HUDEP-2 (cell line): ENCODE data around the gene BICC1.
"Not testable (repeated sequence)": the region's sequence is repeated elsewhere in the genome, so short reads cannot be mapped to it uniquely, and the experiment has no call there.

ENCODE experiments used
- DNase-seq, 76 experiments: peaks; one replicate each; lab custom pipeline; 2025; ENCODE audit not compliant: unreplicated experiment in 76 of 76; lab: John Stamatoyannopoulos, UW

Gene BICC1

DNA sequence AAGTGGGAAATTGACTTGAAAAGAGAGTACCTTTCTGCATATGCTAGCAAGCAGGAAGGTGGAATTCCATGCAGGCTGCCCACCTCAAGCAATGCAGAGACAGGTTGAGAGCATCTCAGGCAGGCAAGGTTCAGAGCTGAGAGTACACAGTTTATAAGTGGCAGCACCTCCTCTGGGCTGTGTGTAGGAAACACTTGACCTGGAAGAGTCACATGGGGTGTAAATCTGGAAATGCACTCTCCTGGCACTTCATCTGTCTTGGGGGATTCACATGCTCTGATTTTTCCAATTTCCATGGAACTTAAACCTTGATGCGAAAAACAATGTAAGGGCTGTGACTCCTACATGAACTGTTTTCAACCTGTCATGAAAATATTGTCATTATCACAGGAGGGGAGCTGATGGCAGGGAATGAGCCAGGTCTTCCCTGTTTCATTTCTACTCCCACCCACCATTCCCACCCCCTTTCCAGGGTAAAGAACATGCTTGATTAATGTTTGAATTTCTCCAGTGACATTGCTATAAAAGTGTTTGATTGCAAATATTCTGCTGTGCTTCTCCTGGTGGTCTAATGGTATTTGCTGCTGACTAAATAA, 328.3 kb downstream of the BICC1 start:
- DNase-seq: no peak

DNA sequence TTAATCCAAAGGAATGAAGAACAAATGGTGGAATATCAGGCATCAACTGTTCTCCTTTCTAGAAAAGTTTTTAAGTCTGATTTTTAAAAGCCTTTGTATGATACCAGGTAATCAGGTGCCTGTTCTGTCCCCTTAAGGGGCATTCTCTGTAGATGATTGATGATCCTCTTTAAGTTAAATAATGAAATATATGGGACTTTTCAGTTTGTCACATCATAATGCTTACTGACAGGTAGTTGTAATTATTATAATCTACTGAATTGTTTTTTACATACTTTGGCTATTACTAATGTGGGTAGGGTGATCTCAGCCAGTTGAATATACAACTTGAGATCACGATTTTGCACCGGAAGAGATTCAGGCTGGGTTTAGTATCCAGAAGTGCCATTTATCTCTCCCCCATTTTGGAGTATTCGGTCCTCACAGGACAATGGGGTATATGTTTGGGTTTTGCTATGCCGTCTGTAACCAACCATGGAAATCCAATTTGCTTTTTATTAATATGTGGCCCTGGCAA, 330.2 kb downstream of the BICC1 start:
- no peak for DNase-seq

DNA sequence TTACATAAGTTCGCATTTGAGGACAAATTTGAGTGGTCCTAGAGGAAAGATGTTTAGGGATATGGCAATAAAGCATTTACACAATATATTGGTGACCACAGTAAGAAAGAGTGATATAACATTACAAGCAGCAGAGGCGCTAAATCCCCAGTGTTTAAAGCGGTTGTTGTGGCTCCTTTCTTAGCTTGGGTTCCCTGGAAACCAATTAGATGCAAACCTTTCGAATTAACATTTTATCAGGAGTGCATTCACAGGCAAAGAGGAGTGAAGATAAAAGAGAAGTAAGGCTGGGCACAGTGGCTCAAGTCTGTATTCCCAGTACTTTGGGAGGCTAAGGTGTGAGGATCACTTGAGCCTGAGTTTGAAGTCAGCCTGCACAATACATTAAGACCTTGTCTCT, 331.1 kb downstream of the BICC1 start:
- no peak for DNase-seq

DNA sequence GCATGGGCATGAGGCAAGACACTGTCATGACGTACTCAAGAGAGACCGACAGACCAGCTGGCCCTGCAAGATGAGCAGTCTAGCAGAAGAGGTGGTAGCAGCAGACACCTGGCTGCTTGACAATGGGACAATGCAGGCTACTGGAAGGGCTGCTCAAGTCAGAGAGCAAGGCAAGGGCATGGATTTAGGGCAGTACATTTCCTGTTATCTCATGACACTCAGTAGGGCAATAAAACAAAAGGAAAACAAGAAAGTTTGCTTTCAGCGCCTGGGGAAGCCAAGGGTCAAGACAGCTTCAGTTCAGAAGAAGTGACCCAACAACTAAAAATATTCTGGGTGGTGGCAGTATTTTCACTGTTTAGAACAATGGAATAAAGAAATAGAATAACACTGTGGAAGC, 332.0 kb downstream of the BICC1 start:
- no peak for DNase-seq

DNA sequence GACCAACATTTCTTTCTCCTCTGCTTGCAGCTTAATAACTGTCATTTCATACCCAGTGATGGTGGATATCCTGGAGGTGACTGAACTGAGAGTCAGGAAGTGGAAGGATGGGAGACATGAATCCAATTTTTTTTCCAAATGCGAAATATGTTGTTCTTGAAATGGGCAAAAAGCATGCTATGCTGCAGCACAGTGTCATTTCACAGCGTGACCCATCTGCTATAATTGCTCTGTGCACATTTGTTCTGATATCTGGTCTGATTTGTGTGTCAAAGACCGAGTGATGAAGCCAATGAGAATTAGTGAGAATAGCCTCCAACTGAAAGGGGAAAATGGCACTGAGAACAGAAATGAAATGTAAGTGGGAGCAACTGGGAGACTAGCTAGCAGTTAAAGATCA, 334.2 kb downstream of the BICC1 start:
- no peak for DNase-seq

DNA sequence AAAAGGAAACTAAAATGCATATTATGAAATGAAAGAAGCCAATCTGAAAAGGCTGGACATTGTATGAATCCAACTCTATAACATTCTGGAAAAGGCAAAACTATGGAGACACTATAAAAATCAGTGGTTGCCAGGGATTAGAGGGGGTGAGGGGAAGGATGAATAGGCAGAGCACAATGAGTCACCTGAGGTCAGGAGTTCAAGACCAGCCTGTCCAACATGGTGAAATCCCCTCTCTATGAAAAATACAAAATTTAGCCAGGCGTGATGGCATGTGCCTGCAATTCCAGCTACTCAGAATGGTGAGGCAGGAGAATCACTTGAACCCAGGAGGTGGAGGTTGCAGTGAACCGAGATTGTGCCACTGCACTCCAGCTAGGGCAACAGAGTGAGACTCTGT, 338.9 kb downstream of the BICC1 start:
- no peak for DNase-seq

DNA sequence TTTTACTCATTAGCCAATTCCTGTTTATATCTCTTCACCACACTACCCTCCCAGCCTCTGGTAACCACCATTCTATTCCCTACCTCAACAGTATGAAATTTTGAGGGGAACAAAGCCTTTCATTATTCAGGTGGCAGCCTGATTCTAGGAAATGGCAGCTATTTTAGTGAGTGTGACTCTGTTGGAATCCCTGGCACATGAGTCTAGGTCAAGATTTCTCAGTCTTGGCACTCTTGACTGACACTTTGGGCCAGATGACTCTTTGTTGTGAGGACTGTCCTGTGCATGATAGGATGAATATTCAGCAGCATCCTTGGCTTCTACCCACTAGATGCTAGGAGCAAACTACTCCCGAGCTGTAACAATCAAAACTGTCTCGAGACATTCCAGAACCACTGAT, 341.0 kb downstream of the BICC1 start:
- DNase-seq: no peak

DNA sequence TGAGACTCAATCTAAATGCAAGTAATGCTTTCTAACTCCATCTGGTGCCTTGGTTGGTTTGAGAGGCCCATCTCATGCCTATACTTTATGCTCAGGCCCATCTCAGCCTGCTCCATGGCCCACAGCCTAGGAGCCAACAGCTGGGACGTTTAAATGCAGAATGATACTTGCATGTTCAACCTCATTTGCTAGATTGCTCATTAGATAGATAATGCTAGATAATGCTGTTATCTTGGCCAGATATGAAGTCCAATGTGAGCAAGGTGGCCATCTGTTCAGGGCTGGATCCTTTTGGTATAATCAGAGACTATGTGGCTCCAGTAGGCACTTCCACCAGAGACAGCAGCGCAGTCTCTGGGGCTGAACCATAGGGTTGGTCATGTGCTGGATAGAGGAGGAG, 342.1 kb downstream of the BICC1 start:
- DNase-seq: no peak

DNA sequence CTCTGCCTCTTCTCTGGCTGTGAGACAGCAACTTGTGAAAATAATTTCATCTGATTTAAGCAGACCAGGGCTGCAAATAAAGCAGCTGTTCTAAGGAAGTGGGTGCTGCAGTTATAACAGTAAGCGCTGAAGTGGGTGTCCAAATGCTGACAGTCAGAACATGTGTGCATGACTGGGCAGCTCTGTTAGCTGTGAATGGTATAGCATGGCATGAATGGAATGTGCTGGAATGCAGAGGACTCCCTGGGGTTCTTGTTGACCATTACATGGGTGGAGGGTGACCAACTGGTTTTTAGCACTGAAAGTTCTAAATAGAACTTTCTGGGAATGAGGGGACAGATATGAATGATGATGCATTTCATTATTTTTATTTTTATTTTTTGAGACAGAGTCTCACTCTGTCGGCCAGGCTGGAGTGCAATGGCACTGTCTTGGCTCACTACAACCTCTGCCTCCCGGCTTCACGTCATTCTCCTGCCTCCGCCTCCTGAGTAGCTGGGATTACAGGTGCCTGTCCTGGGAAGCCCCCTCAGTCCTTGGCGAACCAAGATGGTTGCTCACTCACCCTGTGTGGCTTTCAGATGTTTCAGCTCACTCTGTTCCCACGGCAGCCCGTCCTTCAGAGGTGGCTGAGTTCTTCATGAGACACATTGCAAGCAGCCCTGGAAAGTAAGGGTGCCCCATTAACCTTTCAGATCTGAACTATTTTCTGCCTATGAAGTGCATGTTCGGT, 344.0 kb downstream of the BICC1 start:
- no peak for DNase-seq

DNA sequence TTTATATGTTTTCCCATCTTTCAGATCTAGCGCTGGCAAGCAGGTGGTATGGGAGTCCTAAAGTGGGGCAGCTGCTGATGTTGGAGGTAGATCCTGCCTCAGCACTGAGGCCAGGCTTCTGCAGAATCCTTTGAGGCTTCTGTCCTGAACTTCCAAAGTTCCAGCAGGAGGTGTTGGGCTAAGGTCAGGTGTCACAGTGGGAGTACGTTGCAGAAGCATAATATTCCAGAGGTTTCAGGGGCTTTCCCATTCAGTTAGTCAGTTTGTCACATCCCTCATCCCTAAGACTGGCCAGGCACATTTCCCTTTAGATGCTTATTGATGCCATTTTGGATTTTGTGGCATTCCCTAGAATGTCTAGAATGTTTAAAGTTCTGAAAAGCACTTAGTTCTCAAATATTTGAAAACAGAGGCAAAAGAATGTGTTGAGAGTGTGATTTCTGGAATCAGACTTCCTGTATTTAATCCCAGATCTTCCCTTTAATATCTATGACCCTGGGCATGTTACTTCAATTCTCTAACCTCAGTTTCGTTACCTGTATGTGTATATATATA, 344.7 kb downstream of the BICC1 start:
- DNase-seq: no peak

DNA sequence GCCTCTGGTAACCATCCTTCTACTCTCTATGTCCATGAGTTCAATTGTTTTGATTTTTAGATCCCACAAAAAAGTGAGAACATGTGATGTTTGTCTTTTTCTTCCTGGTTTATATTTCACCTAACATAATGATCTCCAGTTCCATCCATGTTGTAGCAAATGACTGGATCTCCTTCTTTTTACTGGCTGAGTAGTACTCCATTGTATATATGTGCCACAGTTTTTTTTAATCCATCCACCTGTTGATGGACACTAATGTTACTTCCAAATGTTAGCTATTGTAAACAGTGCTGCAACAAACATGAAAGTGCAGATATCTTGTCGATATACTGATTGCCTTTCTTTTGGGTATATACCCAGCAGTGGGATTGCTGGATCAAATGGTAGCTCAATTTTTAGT, 345.5 kb downstream of the BICC1 start:
- not testable (repeated sequence) for DNase-seq

DNA sequence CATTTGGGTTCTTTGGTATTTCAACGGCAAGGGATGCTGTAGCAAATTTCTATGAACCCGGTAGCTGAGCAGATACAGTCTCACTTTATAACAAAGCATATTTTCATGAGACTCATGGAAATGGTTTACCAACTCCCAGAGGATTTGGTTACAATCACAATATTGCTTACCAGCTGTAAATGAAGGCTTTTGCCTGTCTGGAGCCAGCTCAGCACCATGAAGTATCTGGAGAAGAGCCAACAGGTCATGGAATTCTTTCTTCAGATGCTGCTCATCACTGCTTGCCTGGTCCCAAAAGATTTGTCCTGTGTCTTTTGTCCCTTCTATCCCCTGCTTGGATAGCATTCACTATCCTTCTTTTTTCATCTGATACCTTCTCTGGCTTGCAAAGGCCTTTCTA, 346.9 kb downstream of the BICC1 start:
- DNase-seq: no peak

DNA sequence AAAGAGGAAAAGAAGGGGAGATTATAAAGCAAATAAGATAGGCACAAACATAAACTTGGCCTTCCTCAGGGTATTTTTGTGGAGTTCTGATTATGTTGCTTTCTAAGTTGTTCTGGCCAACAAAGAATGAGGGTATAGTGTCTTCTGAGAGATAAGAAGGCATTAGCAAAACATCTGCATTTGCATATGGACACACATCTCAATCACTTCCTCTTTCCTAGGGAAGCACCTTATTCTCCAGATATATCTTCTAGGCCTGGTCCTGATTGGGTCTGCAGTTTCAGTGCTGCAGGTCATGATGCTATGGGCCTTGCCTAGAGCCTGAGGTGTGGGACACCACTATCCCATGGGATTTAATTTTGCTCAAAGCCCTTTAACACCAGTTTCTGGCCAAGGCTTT, 355.0 kb downstream of the BICC1 start:
- DNase-seq: no peak

DNA sequence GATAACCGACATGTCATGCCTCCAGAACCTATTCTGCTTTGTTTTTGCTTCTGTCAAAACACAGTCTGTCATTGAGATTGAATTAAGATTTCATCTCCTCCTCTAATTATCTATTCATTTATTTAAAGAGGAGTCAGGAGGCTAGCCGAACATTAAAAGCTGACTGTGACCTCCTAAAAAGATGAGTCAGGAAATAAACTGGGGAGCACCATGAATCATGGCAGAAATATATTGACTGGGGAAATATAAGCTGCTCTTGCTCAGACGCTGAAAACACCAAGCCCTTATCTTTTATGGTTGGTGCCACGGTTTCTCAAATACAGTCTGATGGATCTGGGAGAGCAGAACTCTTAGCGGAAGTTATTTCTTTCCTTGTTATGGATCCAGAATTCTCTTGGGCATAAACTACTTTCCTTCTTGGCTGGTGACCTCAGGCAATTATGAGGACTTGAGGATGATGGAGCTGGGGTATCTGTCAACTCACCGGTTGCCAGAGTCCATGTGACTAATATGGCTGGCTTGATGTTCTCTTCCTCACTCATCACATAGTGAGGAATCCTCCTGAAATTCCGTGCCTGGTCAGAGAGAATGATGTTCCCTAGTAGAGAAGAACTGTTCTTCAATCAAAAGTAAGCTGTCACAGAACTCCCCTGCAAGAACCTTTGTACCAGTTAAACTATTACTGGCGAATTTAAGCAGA, 356.2 kb downstream of the BICC1 start:
- no peak for DNase-seq

DNA sequence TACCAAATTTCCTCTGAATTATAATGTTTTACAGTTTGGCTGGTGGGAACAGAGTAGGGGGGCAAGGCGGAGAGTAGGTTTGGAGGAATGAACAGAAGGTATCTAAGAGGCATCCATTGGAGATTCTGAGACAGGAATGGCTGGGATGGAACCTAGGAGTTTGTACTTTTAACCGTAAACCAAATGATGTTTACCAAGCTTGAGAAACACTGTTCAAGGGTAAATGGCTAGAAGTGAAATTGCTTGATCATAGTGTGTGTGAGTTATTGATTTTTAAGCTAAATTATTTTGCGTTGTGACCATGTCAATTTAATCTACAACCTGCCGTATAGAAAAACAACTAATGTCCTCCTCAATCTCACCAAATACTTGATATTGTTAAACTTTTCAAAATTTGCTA, 357.4 kb downstream of the BICC1 start:
- DNase-seq: no peak

DNA sequence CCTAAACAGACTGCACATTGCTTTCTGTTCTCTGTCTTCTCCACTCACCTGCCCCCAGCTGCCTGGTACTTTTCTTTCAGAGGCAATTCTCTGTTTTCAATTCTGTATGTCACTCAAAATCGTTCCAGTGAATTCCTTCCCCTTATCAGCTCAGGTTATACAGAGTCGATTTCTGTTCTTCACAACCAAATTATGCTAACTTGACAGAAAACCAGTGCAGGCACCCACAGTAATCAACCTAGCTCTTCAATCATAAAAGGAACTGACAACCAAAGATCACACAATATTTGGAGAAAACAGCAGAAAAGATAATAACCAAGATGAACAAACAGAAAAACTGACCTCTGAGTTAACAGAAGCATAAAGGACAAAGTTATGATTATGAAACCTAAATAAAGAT, 360.5 kb downstream of the BICC1 start:
- DNase-seq: no peak
